ENCODE results near the gene GUSB. TPM values are rescaled to one million over a fixed set of nuclear protein-coding genes. Genes with fewer than 3 reads are reported as not detected.

Gene GUSB
- total RNA-seq, 1 experiment from 2014 or later, result 62.0 TPM

- DNase-seq, result no peak
- no peak overlapping the region for H2BK12ac ChIP-seq (ENCODE audit: insufficient read length, low read depth, low read length)
- Mint-ChIP-seq H3K4me3 (no peak overlapping the region), H3K27ac (no peak overlapping the region), H3K36me3 (ENCODE audit: insufficient read depth in 1 of 3, low read depth in 3 of 3) (no peaks in the 10 kb centered on the region), H3K9me3 (no peaks in the 10 kb centered on the region), H3K27me3 (ENCODE audit: low read depth) (peaks cover 5% of the 10 kb centered on the region), H3K4me1 (0 out of 4 replicates have a peak, but pooled peaks cover 0 to 4% of the 10 kb centered on the region in 2 experiments)
- H2BK120ac ChIP-seq (ENCODE audit: low read depth, low read length, poor library complexity, severe bottlenecking), result no peak overlapping the region
- no peaks in the 10 kb centered on the region for H3K27me3 ChIP-seq (ENCODE audit: insufficient read depth, low read length)
- H3K9me3 ChIP-seq (ENCODE audit: control insufficient read depth, low read depth, low read length), result no peaks in the 10 kb centered on the region
- H3K56ac ChIP-seq (ENCODE audit: insufficient read length, low read depth, low read length), result no peak overlapping the region
- no peaks in the 10 kb centered on the region for H4K20me1 ChIP-seq (ENCODE audit: control insufficient read depth, insufficient read depth, insufficient read length)
- H2AK5ac ChIP-seq (ENCODE audit: insufficient read length, low read length), result no peak overlapping the region
- no peaks in the 10 kb centered on the region for H3K79me2 ChIP-seq (ENCODE audit: insufficient read depth, low read length)
- no peak overlapping the region for H4K91ac ChIP-seq (ENCODE audit: insufficient read length, low read depth, low read length)
- no peak overlapping the region for H2BK20ac ChIP-seq (ENCODE audit: low read depth, low read length, poor library complexity, severe bottlenecking)
- no CpG with 5 or more reads among the region's 4 CpGs for WGBS (ENCODE audit: extremely low coverage, insufficient read length, low lambda C conversion rate)
- H3K4me2 ChIP-seq (ENCODE audit: insufficient read depth, insufficient read length, low read length), result no peak overlapping the region
- no peak overlapping the region for H2BK15ac ChIP-seq (ENCODE audit: low read depth, low read length)
- H3K27ac ChIP-seq (ENCODE audit: insufficient read length, low read depth, low read length), result no peak overlapping the region
- no peak overlapping the region for H2BK5ac ChIP-seq (ENCODE audit: insufficient read length, low read length)
- H3K23ac ChIP-seq (ENCODE audit: insufficient read length, low read depth, low read length), result no peak overlapping the region
- H3K4me1 ChIP-seq (ENCODE audit: insufficient read depth, low read length), result no peaks in the 10 kb centered on the region
- H3K23me2 ChIP-seq (ENCODE audit: insufficient read length, low read depth, low read length, poor library complexity, severe bottlenecking), result no peaks in the 10 kb centered on the region
- H4K8ac ChIP-seq (replicated peaks; ENCODE audit: insufficient read length, low read depth, low read length), result no peak overlapping the region
- H3K18ac ChIP-seq (ENCODE audit: insufficient read length, low read depth, low read length), result no peak overlapping the region
- H2AFZ ChIP-seq (ENCODE audit: low read length), result no peak overlapping the region
- no peak overlapping the region for H3T11ph ChIP-seq (ENCODE audit: low read length)
- TF ChIP-seq CTCF (conservative IDR thresholded peaks at IDR 0.05), result no peak
- H3K79me1 ChIP-seq (ENCODE audit: insufficient read depth, low read depth, low read length, poor library complexity, severe bottlenecking), result no peaks in the 10 kb centered on the region
- H4K5ac ChIP-seq (ENCODE audit: insufficient read length, low read depth, low read length), result no peak overlapping the region
- H3K14ac ChIP-seq (ENCODE audit: insufficient read depth, low read length), result no peak overlapping the region
- no peak overlapping the region for H3K4ac ChIP-seq (ENCODE audit: low read depth, low read length)
- no peak overlapping the region for H3K9ac ChIP-seq (ENCODE audit: extremely low read depth, insufficient read length, low read length)
Measured at GRCh38 chr7:66016131-66016461, 34.1 kb upstream of the GUSB start.
